HL-60 (cell line): ENCODE measurements around the gene TMEM44.

Experiments used
- GABPA ChIP-seq: IDR thresholded peaks from 2 replicates; pipeline ENCODE4 v1.6.1; 2012; ENCODE audit warnings: low read depth
- POLR2AphosphoS5 ChIP-seq: IDR thresholded peaks from 2 replicates; pipeline ENCODE4 v1.6.1; 2012; ENCODE audit warnings: low read depth
- TF ChIP-seq, protein P1 (sequence below): IDR thresholded peaks from one replicate; pipeline ENCODE4 v1.5.1; 2011; ENCODE audit warnings: low read length, control low read depth, inconsistent platforms; ENCODE audit not compliant: insufficient read depth
- TF ChIP-seq, protein P2 (sequence below): IDR thresholded peaks from 2 replicates; pipeline ENCODE4 v1.6.1; 2012; ENCODE audit warnings: low read depth; ENCODE audit not compliant: insufficient replicate concordance

DNA sequence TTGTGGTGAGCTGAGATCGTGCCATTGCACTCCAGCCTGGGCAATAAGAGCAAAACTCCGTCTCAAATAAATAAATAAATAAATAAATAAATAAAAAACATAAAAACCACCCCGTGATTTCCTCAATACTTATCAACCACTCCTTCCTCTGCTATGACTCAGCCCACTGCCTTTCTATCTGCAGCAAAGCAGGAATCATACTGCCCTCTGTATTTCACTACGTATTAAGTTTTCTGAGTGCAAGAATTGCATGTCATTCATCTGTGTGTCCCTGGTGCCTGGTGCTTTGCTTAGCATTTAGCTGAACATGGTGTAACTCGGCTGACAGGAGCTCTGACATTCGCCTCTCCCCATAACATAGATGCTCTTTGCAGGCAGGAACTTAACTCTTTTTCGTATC lies 31.6 kb upstream of the TMEM44 start:
- TF ChIP-seq, protein P1, sequence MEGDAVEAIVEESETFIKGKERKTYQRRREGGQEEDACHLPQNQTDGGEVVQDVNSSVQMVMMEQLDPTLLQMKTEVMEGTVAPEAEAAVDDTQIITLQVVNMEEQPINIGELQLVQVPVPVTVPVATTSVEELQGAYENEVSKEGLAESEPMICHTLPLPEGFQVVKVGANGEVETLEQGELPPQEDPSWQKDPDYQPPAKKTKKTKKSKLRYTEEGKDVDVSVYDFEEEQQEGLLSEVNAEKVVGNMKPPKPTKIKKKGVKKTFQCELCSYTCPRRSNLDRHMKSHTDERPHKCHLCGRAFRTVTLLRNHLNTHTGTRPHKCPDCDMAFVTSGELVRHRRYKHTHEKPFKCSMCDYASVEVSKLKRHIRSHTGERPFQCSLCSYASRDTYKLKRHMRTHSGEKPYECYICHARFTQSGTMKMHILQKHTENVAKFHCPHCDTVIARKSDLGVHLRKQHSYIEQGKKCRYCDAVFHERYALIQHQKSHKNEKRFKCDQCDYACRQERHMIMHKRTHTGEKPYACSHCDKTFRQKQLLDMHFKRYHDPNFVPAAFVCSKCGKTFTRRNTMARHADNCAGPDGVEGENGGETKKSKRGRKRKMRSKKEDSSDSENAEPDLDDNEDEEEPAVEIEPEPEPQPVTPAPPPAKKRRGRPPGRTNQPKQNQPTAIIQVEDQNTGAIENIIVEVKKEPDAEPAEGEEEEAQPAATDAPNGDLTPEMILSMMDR = no peak
- TF ChIP-seq POLR2AphosphoS5 (no peak), GABPA (no peak)
- TF ChIP-seq, protein P2, sequence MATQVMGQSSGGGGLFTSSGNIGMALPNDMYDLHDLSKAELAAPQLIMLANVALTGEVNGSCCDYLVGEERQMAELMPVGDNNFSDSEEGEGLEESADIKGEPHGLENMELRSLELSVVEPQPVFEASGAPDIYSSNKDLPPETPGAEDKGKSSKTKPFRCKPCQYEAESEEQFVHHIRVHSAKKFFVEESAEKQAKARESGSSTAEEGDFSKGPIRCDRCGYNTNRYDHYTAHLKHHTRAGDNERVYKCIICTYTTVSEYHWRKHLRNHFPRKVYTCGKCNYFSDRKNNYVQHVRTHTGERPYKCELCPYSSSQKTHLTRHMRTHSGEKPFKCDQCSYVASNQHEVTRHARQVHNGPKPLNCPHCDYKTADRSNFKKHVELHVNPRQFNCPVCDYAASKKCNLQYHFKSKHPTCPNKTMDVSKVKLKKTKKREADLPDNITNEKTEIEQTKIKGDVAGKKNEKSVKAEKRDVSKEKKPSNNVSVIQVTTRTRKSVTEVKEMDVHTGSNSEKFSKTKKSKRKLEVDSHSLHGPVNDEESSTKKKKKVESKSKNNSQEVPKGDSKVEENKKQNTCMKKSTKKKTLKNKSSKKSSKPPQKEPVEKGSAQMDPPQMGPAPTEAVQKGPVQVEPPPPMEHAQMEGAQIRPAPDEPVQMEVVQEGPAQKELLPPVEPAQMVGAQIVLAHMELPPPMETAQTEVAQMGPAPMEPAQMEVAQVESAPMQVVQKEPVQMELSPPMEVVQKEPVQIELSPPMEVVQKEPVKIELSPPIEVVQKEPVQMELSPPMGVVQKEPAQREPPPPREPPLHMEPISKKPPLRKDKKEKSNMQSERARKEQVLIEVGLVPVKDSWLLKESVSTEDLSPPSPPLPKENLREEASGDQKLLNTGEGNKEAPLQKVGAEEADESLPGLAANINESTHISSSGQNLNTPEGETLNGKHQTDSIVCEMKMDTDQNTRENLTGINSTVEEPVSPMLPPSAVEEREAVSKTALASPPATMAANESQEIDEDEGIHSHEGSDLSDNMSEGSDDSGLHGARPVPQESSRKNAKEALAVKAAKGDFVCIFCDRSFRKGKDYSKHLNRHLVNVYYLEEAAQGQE = no peak
